Endodermal cell (in vitro differentiated cells): ENCODE data around the gene HIC1. TPM values are rescaled to one million over a fixed set of nuclear protein-coding genes. Genes with fewer than 3 reads are reported as not detected.

Experiments used
- DNase-seq: peaks from one replicate; pipeline ENCODE4 v3.0.0-alpha.2; 2017
- H3K27ac ChIP-seq: 2 replicates; pipeline ENCODE4 v1.5.1; 2013; ENCODE audit warnings: mild to moderate bottlenecking, low read depth, low read length, moderate library complexity
- H3K27me3 ChIP-seq: 2 replicates; pipeline ENCODE4 v1.6.1; 2013; ENCODE audit warnings: mild to moderate bottlenecking, low read length, moderate library complexity; ENCODE audit not compliant: insufficient read depth, control insufficient read depth, poor library complexity, severe bottlenecking
- H3K36me3 ChIP-seq: 2 replicates; pipeline ENCODE4 v1.7.0; 2013; ENCODE audit warnings: mild to moderate bottlenecking, low read length, moderate library complexity; ENCODE audit not compliant: control insufficient read depth, insufficient read depth
- H3K4me1 ChIP-seq: one replicate; pipeline ENCODE4 v1.7.0; 2013; ENCODE audit warnings: low read length; ENCODE audit not compliant: control insufficient read depth, insufficient read depth
- H3K4me3 ChIP-seq: 2 replicates; pipeline ENCODE4 v1.5.1; 2013; ENCODE audit warnings: mild to moderate bottlenecking, low read length, moderate library complexity
- H3K9ac ChIP-seq: 2 replicates; pipeline ENCODE4 v1.6.1; 2013; ENCODE audit warnings: mild to moderate bottlenecking, low read length, moderate library complexity; ENCODE audit not compliant: poor library complexity, severe bottlenecking; ENCODE audit errors: extremely low read depth
- H3K9me3 ChIP-seq: 2 replicates; pipeline ENCODE4 v1.6.1; 2013; ENCODE audit warnings: mild to moderate bottlenecking, low read length, moderate library complexity; ENCODE audit not compliant: control insufficient read depth
- H3K27ac Mint-ChIP-seq: 2 replicates; pipeline ENCODE4 v1.8.0; 2020; ENCODE audit warnings: mixed read lengths
- H3K27me3 Mint-ChIP-seq: 2 replicates; pipeline ENCODE4 v1.8.0; 2021; ENCODE audit warnings: mild to moderate bottlenecking, mixed read lengths; ENCODE audit not compliant: insufficient read depth
- H3K36me3 Mint-ChIP-seq: 2 replicates; pipeline ENCODE4 v1.8.0; 2020; ENCODE audit warnings: low read depth, mixed read lengths
- H3K4me1 Mint-ChIP-seq: 2 replicates; pipeline ENCODE4 v1.8.0; 2020; ENCODE audit warnings: mixed read lengths
- H3K4me3 Mint-ChIP-seq: 2 replicates; pipeline ENCODE4 v1.8.0; 2020; ENCODE audit warnings: mild to moderate bottlenecking, moderate library complexity, mixed read lengths
- H3K9me3 Mint-ChIP-seq: 2 replicates; pipeline ENCODE4 v1.8.0; 2020; ENCODE audit warnings: mild to moderate bottlenecking, mixed read lengths
- WGBS, 2 experiments: methylation state at CpG; one replicate each; pipeline versions ENCODE4 v1.1.5 to v1.1.7; 2013; ENCODE audit warnings: missing lambda C conversion rate in 2 of 2, mixed read lengths in 1 of 2; ENCODE audit not compliant: insufficient coverage in 1 of 2, insufficient read length in 1 of 2; 5-methylcytosine and 5-hydroxymethylcytosine counted together
- total RNA-seq, 2 donors: library from RNA; stranded (reverse); fragmentation: NEBNext Ultra II Directional in 1 of 2; extraction: Animal tissue kit (Norgen Biotek cat#: 25700) in 1 of 2; gene quantifications; 2 replicates in 1 of 2; 3 replicates in 1 of 2; pipeline ENCODE4 v1.2.1, GENCODE V29; 2021
- TF ChIP-seq, protein P1 (sequence below): fragments of 200-600 bp; sonication (generic); conservative IDR thresholded peaks from 2 replicates; pipeline ENCODE4 v1.5.0; 2021; ENCODE audit warnings: antibody characterized with exemption, mild to moderate bottlenecking

Gene HIC1
- total RNA-seq, 2 donors from 2014 or later: 0.13 to 0.57 TPM

DNA sequence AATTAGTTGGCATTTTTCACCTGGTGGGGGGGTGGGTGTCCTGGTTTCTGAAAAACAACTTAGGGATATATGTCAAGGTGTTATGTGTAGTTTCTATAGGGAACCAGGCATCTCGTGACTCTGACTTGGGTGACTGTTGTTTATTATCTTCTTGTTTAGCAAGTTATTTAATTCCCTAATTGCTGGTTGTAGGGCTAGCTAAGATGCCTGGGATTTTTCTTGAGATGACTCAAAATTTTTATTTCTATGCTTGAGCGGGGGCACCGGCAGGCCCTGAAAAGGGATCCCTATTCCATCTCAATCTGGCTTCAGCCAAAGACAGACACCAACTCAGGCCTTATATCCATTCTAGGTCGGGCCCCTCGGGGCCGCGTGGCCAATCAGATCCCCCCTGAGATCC lies 21.8 kb upstream of the HIC1 start:
- H3K4me3 Mint-ChIP-seq: no peak overlapping the region
- 93 to 94% methylated on average over 7 of the region's 7 CpGs for WGBS, 2 experiments
- no peak overlapping the region for H3K27ac Mint-ChIP-seq
- H3K4me1 Mint-ChIP-seq: peaks cover 4% of the 10 kb centered on the region
- peaks cover 17% of the 10 kb centered on the region for H3K27me3 Mint-ChIP-seq
- H3K27ac ChIP-seq: no peak overlapping the region
- H3K9me3 Mint-ChIP-seq: no peaks in the 10 kb centered on the region
- H3K36me3 Mint-ChIP-seq: peaks cover 17% of the 10 kb centered on the region
- no peak overlapping the region for H3K4me3 ChIP-seq
- H3K4me1 ChIP-seq: peaks cover 4% of the 10 kb centered on the region
- H3K9ac ChIP-seq: no peak overlapping the region
- TF ChIP-seq, protein P1, sequence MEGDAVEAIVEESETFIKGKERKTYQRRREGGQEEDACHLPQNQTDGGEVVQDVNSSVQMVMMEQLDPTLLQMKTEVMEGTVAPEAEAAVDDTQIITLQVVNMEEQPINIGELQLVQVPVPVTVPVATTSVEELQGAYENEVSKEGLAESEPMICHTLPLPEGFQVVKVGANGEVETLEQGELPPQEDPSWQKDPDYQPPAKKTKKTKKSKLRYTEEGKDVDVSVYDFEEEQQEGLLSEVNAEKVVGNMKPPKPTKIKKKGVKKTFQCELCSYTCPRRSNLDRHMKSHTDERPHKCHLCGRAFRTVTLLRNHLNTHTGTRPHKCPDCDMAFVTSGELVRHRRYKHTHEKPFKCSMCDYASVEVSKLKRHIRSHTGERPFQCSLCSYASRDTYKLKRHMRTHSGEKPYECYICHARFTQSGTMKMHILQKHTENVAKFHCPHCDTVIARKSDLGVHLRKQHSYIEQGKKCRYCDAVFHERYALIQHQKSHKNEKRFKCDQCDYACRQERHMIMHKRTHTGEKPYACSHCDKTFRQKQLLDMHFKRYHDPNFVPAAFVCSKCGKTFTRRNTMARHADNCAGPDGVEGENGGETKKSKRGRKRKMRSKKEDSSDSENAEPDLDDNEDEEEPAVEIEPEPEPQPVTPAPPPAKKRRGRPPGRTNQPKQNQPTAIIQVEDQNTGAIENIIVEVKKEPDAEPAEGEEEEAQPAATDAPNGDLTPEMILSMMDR: no peak
- no peaks in the 10 kb centered on the region for H3K27me3 ChIP-seq
- peaks cover 6% of the 10 kb centered on the region for H3K36me3 ChIP-seq
- H3K9me3 ChIP-seq: no peaks in the 10 kb centered on the region
- DNase-seq: no peak

GRCh38 chr17:2034157-2034556 lies 20.7 kb upstream of the HIC1 start:
- no peak for DNase-seq
- no peaks in the 10 kb centered on the region for H3K27me3 ChIP-seq
- WGBS, 2 experiments: 76% methylated on average over 5 of the region's 7 CpGs; no CpG with 5 or more reads in 1 of the 2 experiments
- H3K9ac ChIP-seq: no peak overlapping the region
- peaks cover 6% of the 10 kb centered on the region for H3K36me3 ChIP-seq
- H3K27ac Mint-ChIP-seq: no peak overlapping the region
- no peak overlapping the region for H3K4me3 Mint-ChIP-seq
- peaks cover 4% of the 10 kb centered on the region for H3K4me1 Mint-ChIP-seq
- H3K9me3 Mint-ChIP-seq: no peaks in the 10 kb centered on the region
- peaks cover 7% of the 10 kb centered on the region for H3K27me3 Mint-ChIP-seq
- peak overlapping the region; percentile 44 for H3K27ac ChIP-seq
- no peaks in the 10 kb centered on the region for H3K9me3 ChIP-seq
- H3K36me3 Mint-ChIP-seq: peaks cover 24% of the 10 kb centered on the region
- peaks cover 4% of the 10 kb centered on the region for H3K4me1 ChIP-seq
- TF ChIP-seq, protein P1: no peak
- no peak overlapping the region for H3K4me3 ChIP-seq

GRCh38 chr17:2034806-2035540 lies 19.9 kb upstream of the HIC1 start:
- H3K27ac Mint-ChIP-seq: no peak overlapping the region

More at GRCh38 chr17:2034806-2035540, 19.9 kb upstream of the HIC1 start:
- Histone ChIP-seq H3K27ac (no peak overlapping the region), H3K9ac (no peak overlapping the region), H3K9me3 (no peaks in the 10 kb centered on the region), H3K4me3 (no peak overlapping the region), H3K4me1 (peaks cover 4% of the 10 kb centered on the region), H3K27me3 (no peaks in the 10 kb centered on the region), H3K36me3 (peaks cover 11% of the 10 kb centered on the region)
- 64% methylated on average over 4 of the region's 9 CpGs; no CpG with 5 or more reads in 1 of the 2 experiments for WGBS, 2 experiments
- Mint-ChIP-seq H3K4me3 (no peak overlapping the region), H3K36me3 (peaks cover 24% of the 10 kb centered on the region), H3K9me3 (no peaks in the 10 kb centered on the region), H3K27me3 (no peaks in the 10 kb centered on the region), H3K4me1 (peaks cover 4% of the 10 kb centered on the region)
- TF ChIP-seq, protein P1: no peak
- DNase-seq: no peak
